Stomach (tissue), 4 donors: Measurements from ENCODE around the gene CCNF.

ENCODE experiments used
- POLR2A ChIP-seq, 4 donors: fragments of 450-650 bp; IDR thresholded peaks; one replicate each; pipeline ENCODE4 v1.6.1; 2016; ENCODE audit warnings: antibody characterized with exemption in 4 of 4, control low read depth in 2 of 4, mild to moderate bottlenecking in 1 of 4, moderate library complexity in 1 of 4
- POLR2AphosphoS5 ChIP-seq, 3 donors: sonication (generic); formaldehyde crosslinking; IDR thresholded peaks; one replicate each; pipeline ENCODE4 v1.6.1; 2016; ENCODE audit warnings: antibody characterized with exemption in 3 of 3
- TF ChIP-seq, protein P1 (sequence below), 7 experiments: fragments of 450-650 bp in 4 of 7; fragments of 200-600 bp in 3 of 7; sonication (generic) in 3 of 7; IDR thresholded peaks; one replicate each; pipeline ENCODE4 v1.5.1; 2016 to 2019; ENCODE audit warnings: antibody characterized with exemption in 7 of 7, control low read depth in 2 of 7, mild to moderate bottlenecking in 1 of 7

DNA sequence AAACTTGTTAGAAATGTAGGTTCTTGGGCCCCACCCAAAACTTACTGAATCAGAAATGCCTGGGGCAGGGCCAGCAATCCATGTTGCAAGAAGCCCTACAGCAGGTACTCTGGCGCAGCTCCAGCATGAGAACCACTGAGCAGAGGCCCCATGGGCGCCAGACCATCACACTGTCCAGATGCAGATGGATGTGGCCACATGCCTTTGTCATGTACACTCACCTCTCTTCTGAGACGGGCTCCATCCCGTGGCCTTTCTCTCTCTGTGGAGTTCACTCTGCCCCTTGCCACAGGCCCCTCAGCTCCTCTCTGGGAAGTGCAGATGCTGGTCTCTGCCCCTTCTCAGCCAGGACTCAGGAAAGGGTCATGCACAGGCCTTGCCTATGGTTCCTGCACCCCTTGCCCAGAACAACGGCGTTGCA is 2.3 kb upstream of the CCNF start:
- TF ChIP-seq, protein P1, sequence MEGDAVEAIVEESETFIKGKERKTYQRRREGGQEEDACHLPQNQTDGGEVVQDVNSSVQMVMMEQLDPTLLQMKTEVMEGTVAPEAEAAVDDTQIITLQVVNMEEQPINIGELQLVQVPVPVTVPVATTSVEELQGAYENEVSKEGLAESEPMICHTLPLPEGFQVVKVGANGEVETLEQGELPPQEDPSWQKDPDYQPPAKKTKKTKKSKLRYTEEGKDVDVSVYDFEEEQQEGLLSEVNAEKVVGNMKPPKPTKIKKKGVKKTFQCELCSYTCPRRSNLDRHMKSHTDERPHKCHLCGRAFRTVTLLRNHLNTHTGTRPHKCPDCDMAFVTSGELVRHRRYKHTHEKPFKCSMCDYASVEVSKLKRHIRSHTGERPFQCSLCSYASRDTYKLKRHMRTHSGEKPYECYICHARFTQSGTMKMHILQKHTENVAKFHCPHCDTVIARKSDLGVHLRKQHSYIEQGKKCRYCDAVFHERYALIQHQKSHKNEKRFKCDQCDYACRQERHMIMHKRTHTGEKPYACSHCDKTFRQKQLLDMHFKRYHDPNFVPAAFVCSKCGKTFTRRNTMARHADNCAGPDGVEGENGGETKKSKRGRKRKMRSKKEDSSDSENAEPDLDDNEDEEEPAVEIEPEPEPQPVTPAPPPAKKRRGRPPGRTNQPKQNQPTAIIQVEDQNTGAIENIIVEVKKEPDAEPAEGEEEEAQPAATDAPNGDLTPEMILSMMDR (IDR thresholded peaks at IDR 0.05): no peak
- TF ChIP-seq POLR2AphosphoS5 (IDR thresholded peaks at IDR 0.05): no peak
- TF ChIP-seq POLR2A (IDR thresholded peaks at IDR 0.05): no peak
